Activated CD8-positive, alpha-beta memory T cell treated with anti-CD3 and anti-CD28 coated beads, Interleukin-2, amount 50 U/mL, for 4 hours (primary cell): ENCODE results near the gene TGFA.

Source experiments
- DNase-seq: peaks from one replicate; pipeline ENCODE4 v3.0.0-alpha.2; 2020

Gene TGFA

GRCh38 chr2:70553584-70554337 lies at the start of gene TGFA:
Gene TGFA, minus strand, starts transcription at chr2:70553826. Its CDS starts 59 bp downstream, at chr2:70553767.
- peak; percentile 67 for DNase-seq

- no peak for DNase-seq
Measured at GRCh38 chr2:70603066-70603465, 49.4 kb upstream of the TGFA start.

- DNase-seq = no peak
Measured at GRCh38 chr2:70598197-70598596, 44.6 kb upstream of the TGFA start.

- DNase-seq = no peak
Measured at GRCh38 chr2:70596739-70597138, 43.1 kb upstream of the TGFA start.

- DNase-seq = no peak
Measured at GRCh38 chr2:70596293-70596692, 42.7 kb upstream of the TGFA start.

- no peak for DNase-seq
Measured at GRCh38 chr2:70583091-70583490, 29.5 kb upstream of the TGFA start.

- DNase-seq = no peak
Measured at GRCh38 chr2:70580352-70580751, 26.7 kb upstream of the TGFA start.

- no peak for DNase-seq
Measured at GRCh38 chr2:70574618-70575017, 21.0 kb upstream of the TGFA start.

GRCh38 chr2:70574109-70574508 lies 20.5 kb upstream of the TGFA start:
- DNase-seq = no peak

GRCh38 chr2:70570041-70570661 lies 16.5 kb upstream of the TGFA start:
- no peak for DNase-seq

GRCh38 chr2:70569559-70569958 lies 15.9 kb upstream of the TGFA start:
- DNase-seq = no peak

- no peak for DNase-seq
Measured at GRCh38 chr2:70566906-70567305, 13.3 kb upstream of the TGFA start.

GRCh38 chr2:70566464-70566863 lies 12.8 kb upstream of the TGFA start:
- DNase-seq = no peak

GRCh38 chr2:70565039-70565731 lies 11.6 kb upstream of the TGFA start:
- DNase-seq = no peak

- DNase-seq = no peak
Measured at GRCh38 chr2:70561893-70562292, 8.3 kb upstream of the TGFA start.

- DNase-seq = no peak
Measured at GRCh38 chr2:70560442-70560841, 6.8 kb upstream of the TGFA start.

GRCh38 chr2:70560040-70560439 lies 6.4 kb upstream of the TGFA start:
- no peak for DNase-seq

- DNase-seq = no peak
Measured at GRCh38 chr2:70558195-70558808, 4.7 kb upstream of the TGFA start.

- no peak for DNase-seq
Measured at GRCh38 chr2:70557171-70557838, 3.7 kb upstream of the TGFA start.

GRCh38 chr2:70556608-70557007 lies 3.0 kb upstream of the TGFA start:
- DNase-seq = no peak

- DNase-seq = no peak
Measured at GRCh38 chr2:70554338-70554892, 789 bp upstream of the TGFA start.

- peak; percentile 39 for DNase-seq
Measured at GRCh38 chr2:70553334-70553583, 367 bp downstream of the TGFA start.
